OCI-LY7 (cell line): ENCODE data around the gene TCHHL1. TPM values are rescaled to one million over a fixed set of nuclear protein-coding genes. Genes with fewer than 3 reads are reported as not detected.

Experiments
- BruUV-seq: library from RNA; stranded (reverse); fragments of 400-500 nt; replicated peaks from 2 replicates; lab custom pipeline; 2021; lab: Mats Ljungman, UMichigan
- CTCF ChIA-PET: fragments of 300-600 bp; sonication (Branson Sonifier 250); formaldehyde crosslinking; loops from one replicate; lab custom pipeline; 2022; ENCODE audit warnings: antibody characterized with exemption; ENCODE audit not compliant: unreplicated experiment; lab: Charles Lee
- POLR2A ChIA-PET: fragments of 300-600 bp; sonication (Branson Sonifier 250); formaldehyde crosslinking; loops from one replicate; lab custom pipeline; 2022; ENCODE audit warnings: antibody characterized with exemption; lab: Charles Lee
- DNase-seq: peaks from one replicate; pipeline ENCODE4 v3.0.0-alpha.2; 2015; ENCODE audit warnings: low spot score
- H2AFZ ChIP-seq: fragments of 200-600 bp; sonication (generic), shearing (Covaris generic); 2 replicates; pipeline ENCODE4 v1.6.1; 2014; ENCODE audit warnings: mild to moderate bottlenecking, antibody characterized with exemption, low read length, moderate library complexity
- H3K27ac ChIP-seq: fragments of 200-600 bp; sonication (generic); 2 replicates; pipeline ENCODE4 v1.5.1; 2014; ENCODE audit warnings: mixed run types, low read depth, mild to moderate bottlenecking, moderate library complexity, low read length, inconsistent platforms; ENCODE audit not compliant: poor library complexity, severe bottlenecking
- H3K36me3 ChIP-seq: fragments of 200-600 bp; sonication (generic); 2 replicates; pipeline ENCODE4 v1.6.1; 2014; ENCODE audit warnings: mild to moderate bottlenecking, antibody characterized with exemption, low read length, moderate library complexity, mixed read lengths; ENCODE audit not compliant: insufficient read depth
- H3K4me1 ChIP-seq: fragments of 200-600 bp; sonication (generic); 2 replicates; pipeline ENCODE4 v1.5.1; 2014; ENCODE audit warnings: mild to moderate bottlenecking, low read length; ENCODE audit not compliant: insufficient read depth, poor library complexity, severe bottlenecking
- H3K4me2 ChIP-seq: fragments of 200-600 bp; sonication (generic); 2 replicates; pipeline ENCODE4 v1.6.1; 2014; ENCODE audit warnings: mild to moderate bottlenecking, low read length
- H3K4me3 ChIP-seq: fragments of 200-600 bp; sonication (generic); 2 replicates; pipeline ENCODE4 v1.5.1; 2014; ENCODE audit warnings: mild to moderate bottlenecking, low read depth, low read length; ENCODE audit not compliant: poor library complexity, severe bottlenecking
- H3K79me2 ChIP-seq: fragments of 200-600 bp; sonication (generic); 2 replicates; pipeline ENCODE4 v1.6.1; 2016; ENCODE audit warnings: low read depth, mild to moderate bottlenecking, low read length, moderate library complexity, mixed read lengths; ENCODE audit not compliant: insufficient read depth
- H3K9me2 ChIP-seq: fragments of 200-600 bp; sonication (generic); 2 replicates; pipeline ENCODE4 v1.6.1; 2016; ENCODE audit warnings: mild to moderate bottlenecking, low read length, mixed read lengths; ENCODE audit not compliant: insufficient read depth
- H3K9me3 ChIP-seq: fragments of 200-600 bp; sonication (generic); 2 replicates; pipeline ENCODE4 v1.6.1; 2014; ENCODE audit warnings: mild to moderate bottlenecking, mixed run types, low read length, mixed read lengths
- H4K20me1 ChIP-seq: fragments of 200-600 bp; sonication (generic); 2 replicates; pipeline ENCODE4 v1.6.1; 2014; ENCODE audit warnings: mild to moderate bottlenecking, antibody characterized with exemption, low read length, moderate library complexity, mixed read lengths; ENCODE audit not compliant: insufficient read depth
- CTCF ChIP-seq: fragments of 200-600 bp; sonication (generic); conservative IDR thresholded peaks from 2 replicates; pipeline ENCODE4 v1.5.1; 2014; ENCODE audit warnings: mild to moderate bottlenecking, antibody characterized with exemption, low read length, moderate library complexity, mixed read lengths
- EZH2phosphoT487 ChIP-seq: fragments of 200-600 bp; sonication (generic); IDR thresholded peaks from 2 replicates; pipeline ENCODE4 v1.6.1; 2018; ENCODE audit warnings: low read depth, borderline replicate concordance, mild to moderate bottlenecking, mixed run types, antibody characterized with exemption, low read length, moderate library complexity, mixed read lengths
- intact Hi-C: fragments of 100-400 bp; cut with micrococcal nuclease; formaldehyde crosslinking; loops from one replicate; pipeline ENCODE4 v1.10.0; 2022; ENCODE audit not compliant: unreplicated experiment
- total RNA-seq, 2 experiments: library from RNA; depleted of rRNA in 1 of 2; stranded (reverse); fragments of >200 nt in 1 of 2; shearing (Covaris generic) in 1 of 2; gene quantifications; 2 replicates each; pipeline ENCODE4 v1.2.3, GENCODE V29; 2014 to 2022

The TCHHL1 gene
- total RNA-seq, 2 experiments from 2014 or later, result not detected

- no peak for DNase-seq
- no TSS peak for BruUV-seq
- Histone ChIP-seq H3K4me2 (no peak overlapping the region), H3K9me3 (no peaks in the 10 kb centered on the region), H4K20me1 (no peaks in the 10 kb centered on the region), H2AFZ (no peak overlapping the region), H3K4me1 (no peaks in the 10 kb centered on the region), H3K27ac (no peak overlapping the region), H3K4me3 (no peak overlapping the region), H3K79me2 (no peaks in the 10 kb centered on the region), H3K9me2 (no peaks in the 10 kb centered on the region), H3K36me3 (no peaks in the 10 kb centered on the region)
- CTCF ChIA-PET, result no interaction called here
- POLR2A ChIA-PET, result no interaction called here
- TF ChIP-seq CTCF, result no peak
- TF ChIP-seq EZH2phosphoT487, result no peak
- intact Hi-C loops, result no loop called here
Measured at GRCh38 chr1:152078831-152079441, 9.9 kb downstream of the TCHHL1 start.

GRCh38 chr1:152072311-152072710, 16.6 kb downstream of the TCHHL1 start:
- Histone ChIP-seq H3K9me3 (no peaks in the 10 kb centered on the region), H3K4me3 (no peak overlapping the region), H3K79me2 (no peaks in the 10 kb centered on the region), H3K36me3 (no peaks in the 10 kb centered on the region), H3K4me2 (no peak overlapping the region), H3K27ac (no peak overlapping the region), H3K4me1 (no peaks in the 10 kb centered on the region), H2AFZ (no peak overlapping the region), H3K9me2 (no peaks in the 10 kb centered on the region), H4K20me1 (no peaks in the 10 kb centered on the region)
- ChIA-PET POLR2A (no interaction called here), CTCF (no interaction called here)
- TF ChIP-seq EZH2phosphoT487, result no peak
- no peak for TF ChIP-seq CTCF
- no peak for DNase-seq
- BruUV-seq, result no TSS peak
- intact Hi-C loops, result no loop called here

- H3K79me2 ChIP-seq, result no peaks in the 10 kb centered on the region
- H3K9me3 ChIP-seq, result no peaks in the 10 kb centered on the region
- no peak overlapping the region for H3K27ac ChIP-seq
- H3K9me2 ChIP-seq, result no peaks in the 10 kb centered on the region
- no peak for DNase-seq
- intact Hi-C loops, result no loop called here
- H3K4me3 ChIP-seq, result no peak overlapping the region
- no peak overlapping the region for H3K4me2 ChIP-seq
- H3K4me1 ChIP-seq, result no peaks in the 10 kb centered on the region
- ChIA-PET POLR2A (no interaction called here), CTCF (no interaction called here)
- no peak overlapping the region for H2AFZ ChIP-seq
- TF ChIP-seq EZH2phosphoT487 (no peak), CTCF (no peak)
- no TSS peak for BruUV-seq
- no peaks in the 10 kb centered on the region for H4K20me1 ChIP-seq
- H3K36me3 ChIP-seq, result no peaks in the 10 kb centered on the region
Measured at GRCh38 chr1:152071123-152071522, 17.7 kb downstream of the TCHHL1 start.
